Fibroblast of lung (primary cell): ENCODE measurements around the gene ACTN1.

Experiments
- CTCF ChIP-seq, 2 donors: IDR thresholded peaks in 1 of 2; conservative IDR thresholded peaks in 1 of 2; 1 replicate in 1 of 2; 2 replicates in 1 of 2; pipeline ENCODE4 v1.5.1; 2011 to 2012; ENCODE audit warnings: low read length in 2 of 2, control low read depth in 1 of 2, inconsistent platforms in 1 of 2, low read depth in 1 of 2, mild to moderate bottlenecking in 1 of 2
- EZH2 ChIP-seq: IDR thresholded peaks from 2 replicates; pipeline ENCODE4 v1.5.1; 2012; ENCODE audit warnings: low read length, control low read depth, mild to moderate bottlenecking; ENCODE audit errors: missing control alignments

- no peak for TF ChIP-seq CTCF (conservative IDR thresholded peaks at IDR 0.05 in 1 of 2, IDR thresholded peaks at IDR 0.05 in 1 of 2; ENCODE audit: low read depth in 1 of 2, low read length in 2 of 2)
- TF ChIP-seq EZH2, result no peak
Observed at GRCh38 chr14:68893566-68893965, 85.5 kb downstream of the ACTN1 start.
